GDM1 (cell line): Measurements from ENCODE around the gene TUT7.
"Not testable (repeated sequence)": the region's sequence is repeated elsewhere in the genome, so short reads cannot be mapped to it uniquely, and the experiment has no call there.

Experiments
- DNase-seq: peaks from one replicate; lab custom pipeline; 2025; lab: John Stamatoyannopoulos, UW

TUT7 gene

GRCh38 chr9:86347991-86348390 is 6.2 kb downstream of the TUT7 start:
- DNase-seq: no peak

DNA sequence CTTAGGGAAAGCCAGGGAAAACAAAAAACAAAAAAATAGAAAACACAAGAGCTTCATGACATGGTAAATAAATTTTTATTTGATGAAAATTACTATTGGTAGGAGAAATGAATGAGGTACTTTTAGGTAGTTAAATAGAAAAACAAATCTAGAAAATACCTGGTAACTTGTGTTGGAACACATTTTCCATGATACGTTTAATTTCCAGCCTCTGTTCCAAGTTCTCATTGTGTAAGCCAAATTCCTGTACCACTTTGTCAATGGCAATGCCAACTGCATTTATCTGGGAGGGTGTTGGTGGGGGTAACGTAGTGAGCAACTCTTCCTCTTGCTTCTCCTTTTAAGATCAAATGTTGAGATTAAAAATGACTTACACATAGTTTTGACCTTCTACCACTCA is 9.4 kb downstream of the TUT7 start:
- no peak for DNase-seq

DNA sequence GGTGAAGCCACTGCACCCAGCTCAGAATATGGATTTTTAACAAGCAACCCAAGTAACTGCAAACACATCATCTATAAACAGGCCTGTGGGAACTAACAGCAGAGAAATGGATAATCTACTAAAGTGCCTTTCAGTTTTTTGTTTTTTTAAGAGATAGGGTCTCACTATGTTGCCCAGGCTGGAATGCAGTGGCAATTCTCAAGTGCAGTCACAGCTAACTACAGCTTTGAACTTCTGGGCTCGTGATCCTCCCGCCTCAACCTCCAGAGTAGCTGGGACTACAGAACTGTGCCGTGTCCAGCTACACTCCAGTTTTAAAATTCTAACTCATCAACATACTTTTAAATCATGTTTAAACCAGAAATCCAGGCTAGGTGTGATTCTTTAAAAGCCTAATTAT is 11.9 kb downstream of the TUT7 start:
- no peak for DNase-seq

GRCh38 chr9:86341007-86341491 is 13.2 kb downstream of the TUT7 start:
- DNase-seq: no peak

GRCh38 chr9:86340356-86341006 is 13.7 kb downstream of the TUT7 start:
- DNase-seq: no peak

DNA sequence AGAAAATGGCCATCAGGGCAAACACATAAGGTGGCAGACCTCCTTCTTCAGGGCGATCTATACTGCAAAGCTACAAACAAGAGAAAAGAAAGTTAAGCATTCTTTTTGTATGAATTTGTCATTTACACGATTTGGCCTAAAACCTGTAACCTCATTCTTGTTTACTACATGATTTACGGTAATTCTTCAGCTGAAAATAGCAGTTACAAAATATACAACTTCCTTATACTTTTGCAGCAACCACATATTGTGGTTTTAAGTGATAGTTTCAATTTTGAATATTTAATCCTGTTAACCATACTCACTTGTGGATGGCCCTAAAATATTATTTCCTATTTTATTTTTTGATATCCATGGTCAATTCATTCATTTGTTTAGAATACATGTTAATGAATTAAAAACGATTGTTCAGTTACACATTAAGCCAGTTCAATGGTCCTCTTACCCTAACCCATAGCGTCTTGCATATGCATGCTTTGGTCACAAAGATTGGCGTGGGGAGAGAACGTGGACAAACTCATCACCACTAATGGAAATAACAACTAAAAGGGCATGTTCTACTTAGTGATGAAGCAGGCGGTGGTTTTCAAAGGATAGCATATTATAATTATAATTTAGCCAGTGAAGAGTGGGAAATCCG is 16.6 kb downstream of the TUT7 start:
- DNase-seq: no peak

GRCh38 chr9:86336058-86336457 is 18.2 kb downstream of the TUT7 start:
- no peak for DNase-seq

GRCh38 chr9:86333651-86334050 is 20.6 kb downstream of the TUT7 start:
- DNase-seq: no peak

GRCh38 chr9:86330186-86330585 is 24.0 kb downstream of the TUT7 start:
- no peak for DNase-seq

DNA sequence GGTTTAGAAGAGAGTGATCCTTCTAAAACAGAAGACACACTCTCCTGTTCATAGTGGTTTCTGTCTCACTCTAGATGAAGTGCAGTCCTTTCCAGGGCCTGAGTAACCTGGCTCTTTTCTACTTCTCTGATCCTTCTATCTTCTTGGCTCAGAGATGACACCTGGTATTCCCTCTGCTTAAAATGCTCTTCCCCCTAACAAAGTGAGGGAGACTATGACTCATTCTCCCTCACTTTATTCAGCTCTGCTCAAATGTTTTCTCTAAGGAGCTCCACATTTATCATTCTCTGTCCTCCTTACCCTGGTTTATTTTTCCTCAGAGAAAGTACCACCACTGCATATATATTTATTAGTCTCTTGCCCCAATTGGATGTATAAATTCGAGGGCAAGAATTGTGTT is 24.6 kb downstream of the TUT7 start:
- no peak for DNase-seq

- no peak for DNase-seq
Measured at GRCh38 chr9:86328156-86328555, 26.1 kb downstream of the TUT7 start.

DNA sequence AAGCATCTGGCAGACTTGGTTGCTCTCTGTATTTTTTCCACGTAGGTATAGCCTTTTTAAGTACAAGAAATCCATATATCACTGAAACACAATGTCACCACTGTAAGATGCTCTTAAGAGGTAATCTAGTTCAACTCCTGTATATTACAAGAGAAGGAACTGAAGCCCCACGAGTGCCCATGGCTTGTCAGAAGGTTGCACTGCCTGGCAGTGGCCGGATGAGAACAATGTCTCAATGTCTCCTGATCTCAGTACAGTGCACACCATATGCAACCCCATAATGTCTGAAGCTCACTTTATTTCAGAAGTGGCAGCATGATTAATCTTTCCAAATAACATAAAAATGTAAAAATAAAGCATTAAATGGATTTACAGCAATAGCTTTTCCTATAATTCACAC is 27.7 kb downstream of the TUT7 start:
- DNase-seq: no peak

- DNase-seq: no peak
Measured at GRCh38 chr9:86324901-86325300, 29.3 kb downstream of the TUT7 start.

DNA sequence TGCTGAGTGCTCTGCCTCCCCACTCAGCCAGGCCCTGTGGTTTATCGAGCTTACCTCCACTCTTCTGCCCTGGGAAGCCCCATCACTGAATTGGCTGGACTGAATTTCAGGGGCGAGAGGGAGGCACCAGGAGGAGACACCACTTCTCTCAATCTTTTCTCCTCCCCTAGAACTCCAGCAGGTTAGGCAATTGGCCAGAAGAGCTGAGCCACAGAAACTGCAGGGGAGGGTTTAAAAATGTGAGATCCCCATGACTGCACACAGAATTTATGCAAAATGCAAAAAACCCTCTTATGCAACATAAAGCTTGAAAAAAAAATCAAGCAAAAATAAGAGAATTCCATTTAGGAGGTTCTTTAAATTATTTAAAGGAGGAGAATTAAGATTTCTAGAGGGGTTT is 29.9 kb downstream of the TUT7 start:
- DNase-seq: no peak

DNA sequence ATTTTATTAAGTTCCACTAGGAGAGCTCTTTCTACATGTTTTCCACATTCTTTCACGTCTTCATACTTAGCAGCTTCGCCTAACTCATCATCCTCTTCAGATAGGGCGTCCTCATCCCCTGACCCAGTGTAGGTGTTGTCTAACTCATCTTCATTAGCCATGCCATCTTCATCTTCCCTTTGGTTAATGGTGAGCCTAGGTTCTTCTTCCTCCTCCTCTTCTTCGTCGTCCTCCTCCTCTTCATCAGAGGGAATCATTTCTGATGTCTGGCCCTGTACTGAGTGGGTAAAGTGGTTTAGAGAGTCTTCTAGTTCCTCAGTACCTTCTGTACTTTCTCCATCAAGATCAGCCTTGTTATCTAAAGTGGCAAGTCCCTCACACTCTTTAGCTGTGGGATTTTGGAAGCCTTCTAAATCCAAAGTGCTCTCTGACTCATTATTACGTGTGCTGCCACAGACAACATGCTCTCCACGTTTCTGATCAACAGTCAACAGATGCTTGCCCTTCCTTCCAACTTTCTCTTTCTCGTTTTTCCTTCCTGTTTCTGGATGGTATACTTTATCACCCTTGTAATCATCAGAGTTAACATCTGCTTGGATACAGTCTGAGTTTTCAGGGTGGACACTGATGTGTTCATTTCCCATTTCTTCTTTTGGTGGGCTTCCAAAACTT is 31.1 kb downstream of the TUT7 start:
- DNase-seq: no peak

DNA sequence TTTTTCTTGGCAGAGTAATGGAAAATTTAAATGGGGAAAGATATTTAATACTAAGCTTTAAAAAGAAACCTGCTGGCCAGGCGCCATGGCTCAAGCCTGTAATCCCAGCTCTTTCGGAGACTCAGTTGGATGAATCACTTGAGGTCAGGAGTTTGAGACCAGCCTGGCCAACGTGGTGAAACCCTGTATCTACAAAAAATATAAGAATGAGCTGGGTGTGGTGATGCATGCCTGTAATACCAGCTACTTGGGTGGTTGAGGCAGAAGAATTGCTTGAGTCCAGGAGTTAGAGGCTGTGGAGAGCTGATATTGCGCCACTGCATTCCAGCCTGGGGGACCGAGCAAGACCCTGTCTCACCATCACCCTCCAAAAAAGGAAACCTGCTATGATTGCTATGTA is 32.8 kb downstream of the TUT7 start:
- no peak for DNase-seq

DNA sequence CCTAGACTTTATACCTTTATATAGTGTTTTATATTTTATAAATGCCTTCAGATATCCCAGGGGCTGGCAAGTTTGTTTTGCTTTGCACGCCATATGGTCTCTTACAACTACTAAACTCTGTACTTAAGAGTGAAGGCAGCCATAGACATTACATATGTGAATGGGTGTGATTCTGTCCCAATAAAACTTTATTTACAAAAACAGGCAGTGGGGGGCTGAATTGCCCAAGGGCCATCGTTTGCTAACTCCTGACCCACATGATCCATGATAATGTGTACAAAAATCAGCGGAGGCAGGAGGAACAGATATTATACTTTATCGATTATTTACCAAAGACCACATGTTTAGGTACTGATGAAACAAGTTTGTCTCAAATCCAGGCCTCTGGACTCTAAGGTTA is 36.0 kb downstream of the TUT7 start:
- DNase-seq: no peak

- no peak for DNase-seq
Measured at GRCh38 chr9:86315078-86315477, 39.1 kb downstream of the TUT7 start.

- not testable (repeated sequence) for DNase-seq
Measured at GRCh38 chr9:86312959-86313358, 41.3 kb downstream of the TUT7 start.

GRCh38 chr9:86308687-86309086 is 45.5 kb downstream of the TUT7 start:
- DNase-seq: no peak

DNA sequence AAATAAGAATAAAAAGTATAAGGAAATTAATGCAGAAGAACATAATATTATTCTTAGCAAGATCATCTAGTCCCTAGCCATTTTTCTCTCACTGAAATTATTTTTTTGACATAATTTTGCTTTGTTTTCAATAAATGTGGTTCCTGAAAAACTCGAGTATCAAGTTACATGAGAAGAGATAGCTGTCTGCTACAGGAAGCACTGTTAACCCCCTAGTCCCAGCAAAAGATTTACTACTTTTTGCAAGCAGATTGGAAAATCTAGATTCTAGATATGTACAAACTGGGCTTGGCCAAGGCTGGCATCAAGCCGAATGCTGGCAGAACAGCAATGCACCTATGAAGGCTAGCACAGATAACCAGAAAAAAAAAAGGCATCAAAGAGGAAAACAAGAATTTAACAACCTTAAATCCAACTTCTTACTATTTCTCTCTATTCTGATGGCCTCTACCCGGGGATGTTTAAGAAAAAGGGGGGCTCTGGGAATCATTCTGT is 49.9 kb downstream of the TUT7 start:
- no peak for DNase-seq

- DNase-seq: no peak
Measured at GRCh38 chr9:86303316-86303975, 50.8 kb downstream of the TUT7 start.

DNA sequence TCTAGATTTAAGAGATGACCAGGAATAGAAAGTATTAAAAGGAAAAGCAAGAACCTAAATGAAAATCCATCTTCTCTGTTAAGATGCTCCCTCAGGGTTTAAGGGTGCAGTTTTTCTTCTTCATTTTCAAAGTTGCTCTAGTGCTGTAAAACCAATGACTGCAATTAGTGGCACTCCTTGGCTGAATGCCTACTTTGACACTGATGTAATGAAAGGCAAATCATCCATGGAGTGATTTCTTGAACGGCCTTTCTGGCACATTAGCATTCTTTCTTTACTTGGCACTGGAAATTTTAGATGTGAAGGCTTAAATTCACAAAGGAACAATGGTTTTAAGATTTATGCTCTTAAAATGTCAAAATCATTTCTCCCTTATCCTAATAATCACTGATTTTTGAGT is 52.5 kb downstream of the TUT7 start:
- DNase-seq: no peak
